Endothelial cell of umbilical vein (primary cell): ENCODE measurements around the gene NMBR. TPM values are rescaled to one million over a fixed set of nuclear protein-coding genes. Genes with fewer than 3 reads are reported as not detected.
"Not testable (repeated sequence)": the region's sequence is repeated elsewhere in the genome, so short reads cannot be mapped to it uniquely, and the experiment has no call there.

ENCODE experiments used
- BruUV-seq: library from RNA; stranded (reverse); fragments of 400-500 nt; replicated peaks from 2 replicates; lab custom pipeline; 2021; lab: Mats Ljungman, UMichigan
- CTCF ChIA-PET: fragments of 300-600, 350-600 bp; sonication (Branson Sonifier 250); formaldehyde crosslinking; loops from one replicate; lab custom pipeline; 2021; ENCODE audit warnings: antibody characterized with exemption, inconsistent platforms; lab: Charles Lee
- POLR2A ChIA-PET: fragments of 300-600, 350-600 bp; sonication (Branson Sonifier 250); formaldehyde crosslinking; loops from one replicate; lab custom pipeline; 2021; ENCODE audit warnings: antibody characterized with exemption, inconsistent platforms; lab: Charles Lee
- DNase-seq: peaks from one replicate; pipeline ENCODE4 v3.0.0-alpha.2; 2011; ENCODE audit warnings: low read depth, low spot score
- FAIRE-seq: peaks from 2 replicates; lab custom pipeline; 2011; peaks lifted over from hg19 to GRCh38; lab: Jason Lieb, UNC
- H2AFZ ChIP-seq: 2 replicates; pipeline ENCODE4 v1.6.0; 2012; ENCODE audit warnings: low read depth, low read length, control low read depth, inconsistent platforms
- H3K27ac ChIP-seq: 2 replicates; pipeline ENCODE4 v1.5.1; 2011; ENCODE audit warnings: low read depth, mild to moderate bottlenecking, control low read depth, low read length, moderate library complexity; ENCODE audit not compliant: insufficient read depth
- H3K27me3 ChIP-seq, 2 experiments: 2 replicates each; pipeline versions ENCODE4 v1.6.0 to v1.6.1; 2011; ENCODE audit warnings: low read length in 2 of 2, mixed read lengths in 1 of 2; ENCODE audit not compliant: control insufficient read depth in 2 of 2, insufficient read depth in 2 of 2
- H3K36me3 ChIP-seq, 2 experiments: 2 replicates in 1 of 2; 3 replicates in 1 of 2; pipeline ENCODE4 v1.5.1; 2011; ENCODE audit warnings: low read length in 2 of 2, mild to moderate bottlenecking in 1 of 2, moderate library complexity in 1 of 2; ENCODE audit not compliant: control insufficient read depth in 2 of 2, insufficient read depth in 2 of 2; ENCODE audit errors: extremely low read depth in 1 of 2
- H3K4me1 ChIP-seq: 3 replicates; pipeline ENCODE4 v1.5.1; 2011; ENCODE audit warnings: mild to moderate bottlenecking, low read length; ENCODE audit not compliant: control insufficient read depth, insufficient read depth; ENCODE audit errors: extremely low read depth
- H3K4me2 ChIP-seq: 2 replicates; pipeline ENCODE4 v1.6.1; 2011; ENCODE audit warnings: low read length, control low read depth, mixed read lengths; ENCODE audit not compliant: insufficient read depth
- H3K4me3 ChIP-seq, 3 experiments: fragments of 200-600 bp in 1 of 3; sonication (generic), shearing (Covaris generic) in 1 of 3; replicated peaks in 1 of 3; 2 replicates each; pipeline ENCODE4 v1.5.1; 2011 to 2016; ENCODE audit warnings: control low read depth in 3 of 3, low read length in 3 of 3, mild to moderate bottlenecking in 2 of 3, inconsistent platforms in 1 of 3, low read depth in 1 of 3, moderate library complexity in 1 of 3; ENCODE audit not compliant: insufficient read depth in 1 of 3
- H3K79me2 ChIP-seq: 2 replicates; pipeline ENCODE4 v1.6.0; 2012; ENCODE audit warnings: low read length, inconsistent platforms; ENCODE audit not compliant: control insufficient read depth, insufficient read depth
- H3K9ac ChIP-seq: replicated peaks from 2 replicates; pipeline ENCODE3; 2011; ENCODE audit warnings: low read length, control low read depth; ENCODE audit not compliant: insufficient read depth; ENCODE audit errors: extremely low read depth
- H3K9me1 ChIP-seq: replicated peaks from 3 replicates; pipeline ENCODE4 v1.6.0; 2011; ENCODE audit warnings: mild to moderate bottlenecking, low read length; ENCODE audit not compliant: control insufficient read depth, insufficient read depth; ENCODE audit errors: extremely low read depth
- H3K9me3 ChIP-seq: replicated peaks from 2 replicates; pipeline ENCODE4 v1.5.1; 2012; ENCODE audit warnings: low read length, inconsistent platforms; ENCODE audit not compliant: control insufficient read depth, insufficient read depth
- H4K20me1 ChIP-seq: replicated peaks from 2 replicates; pipeline ENCODE3; 2011; ENCODE audit warnings: mild to moderate bottlenecking, low read length; ENCODE audit not compliant: control insufficient read depth, insufficient read depth; ENCODE audit errors: extremely low read depth
- CTCF ChIP-seq, 2 donors: IDR thresholded peaks; 1 replicate in 1 of 2; 2 replicates in 1 of 2; pipeline ENCODE4 v1.5.1; 2011; ENCODE audit warnings: low read length in 2 of 2, mild to moderate bottlenecking in 2 of 2, moderate library complexity in 2 of 2, control low read depth in 1 of 2, inconsistent platforms in 1 of 2, low read depth in 1 of 2; ENCODE audit not compliant: insufficient read depth in 1 of 2; ENCODE audit errors: extremely low read depth in 1 of 2
- EZH2 ChIP-seq: IDR thresholded peaks from 2 replicates; pipeline ENCODE4 v1.6.1; 2012; ENCODE audit warnings: borderline replicate concordance, low read depth, mild to moderate bottlenecking, moderate library complexity, low read length, inconsistent platforms; ENCODE audit not compliant: severe bottlenecking
- FOS ChIP-seq: IDR thresholded peaks from 2 replicates; pipeline ENCODE4 v1.6.1; 2011; ENCODE audit warnings: mild to moderate bottlenecking, low read length, moderate library complexity, borderline replicate concordance; ENCODE audit not compliant: insufficient read depth
- GATA2 ChIP-seq: IDR thresholded peaks from 2 replicates; pipeline ENCODE4 v1.7.0; 2011; ENCODE audit warnings: low read depth, mild to moderate bottlenecking, moderate library complexity, mixed read lengths, low read length; ENCODE audit not compliant: insufficient read length, insufficient read depth
- JUN ChIP-seq: IDR thresholded peaks from 2 replicates; pipeline ENCODE4 v1.6.1; 2011; ENCODE audit warnings: borderline replicate concordance, low read depth; ENCODE audit not compliant: insufficient read length, insufficient read depth
- MYC ChIP-seq: IDR thresholded peaks from one replicate; pipeline ENCODE4 v1.6.1; 2011; ENCODE audit warnings: mild to moderate bottlenecking, low read depth, low read length
- POLR2A ChIP-seq: IDR thresholded peaks from 2 replicates; pipeline ENCODE4 v1.6.1; 2012; ENCODE audit warnings: low read depth, mild to moderate bottlenecking, control low read depth, low read length
- POLR2AphosphoS5 ChIP-seq: IDR thresholded peaks from 2 replicates; pipeline ENCODE4 v1.6.1; 2012; ENCODE audit warnings: low read depth, mild to moderate bottlenecking, control low read depth, low read length, moderate library complexity; ENCODE audit not compliant: insufficient read depth
- dilution Hi-C: fragments of 300-500 bp; cut with MboI; formaldehyde crosslinking; loops from one replicate; pipeline ENCODE4 v1.15.0; 2019; ENCODE audit warnings: low sequenced_read_pairs; ENCODE audit not compliant: extremely low pct_ligation_motif_present
- intact Hi-C: fragments of 100-400 bp; cut with micrococcal nuclease; formaldehyde crosslinking; loops from one replicate; pipeline ENCODE4 v1.10.0; 2022
- polyA plus RNA-seq, 4 experiments: library from polyadenylated mRNA; depleted of rRNA in 3 of 4; stranded (reverse) in 3 of 4; unstranded in 1 of 4; fragments of >200 nt; gene quantifications; 2 replicates each; pipeline versions ENCODE4 v1.2.1 to v1.2.3, GENCODE V29; 2011 to 2012; ENCODE audit warnings: missing spikeins in 1 of 4
- total RNA-seq: library from RNA; stranded (reverse); gene quantifications from 2 replicates; pipeline ENCODE4 v1.2.3, GENCODE V29; 2021
- TF ChIP-seq, protein P1 (sequence below): IDR thresholded peaks from 2 replicates; pipeline ENCODE4 v1.6.1; 2011; ENCODE audit not compliant: insufficient read depth, insufficient read length

NMBR gene
- total and polyA plus RNA-seq, 2 donors (not counting 3 experiments of a cell fraction or from before 2014, with no cell fraction given) = not detected

DNA sequence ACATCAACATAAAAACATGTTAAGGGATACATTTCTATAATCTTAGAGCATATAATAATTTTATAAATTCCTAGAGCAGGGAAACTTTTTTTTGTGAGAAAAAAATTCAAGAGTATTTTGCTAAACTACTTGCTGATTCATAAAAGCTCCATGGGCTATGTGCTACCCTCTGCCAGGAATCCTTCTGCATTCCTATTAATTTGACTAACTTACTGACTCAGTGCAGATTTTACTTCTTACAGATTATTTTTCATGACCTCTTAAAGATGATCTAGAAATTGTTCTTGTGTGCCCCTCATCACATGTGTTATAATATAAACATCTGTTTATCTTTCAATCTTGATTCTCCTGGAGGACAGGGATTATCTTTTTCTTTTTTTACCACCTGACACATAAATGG is 5.8 kb upstream of the NMBR start:
- Histone ChIP-seq H3K27me3 (no peaks in the 10 kb centered on the region), H3K4me3 (no peak overlapping the region), H3K79me2 (peaks cover 88% of the 10 kb centered on the region), H3K36me3 (no peaks in the 10 kb centered on the region), H3K9me1 (no peaks in the 10 kb centered on the region), H3K9ac (no peak overlapping the region), H3K4me2 (no peak overlapping the region), H3K9me3 (no peaks in the 10 kb centered on the region), H4K20me1 (peaks cover 4% of the 10 kb centered on the region), H3K27ac (no peak overlapping the region), H3K4me1 (peaks cover 49% of the 10 kb centered on the region), H2AFZ (no peak overlapping the region)
- TF ChIP-seq CTCF (IDR thresholded peaks at IDR 0.05; ENCODE audit: extremely low read depth in 1 of 2, insufficient read depth in 1 of 2, low read depth in 1 of 2, low read length in 2 of 2) (no peak), FOS (no peak), POLR2A (no peak), MYC (no peak), POLR2AphosphoS5 (no peak), JUN (no peak), GATA2 (no peak), EZH2 (no peak)
- TF ChIP-seq, protein P1, sequence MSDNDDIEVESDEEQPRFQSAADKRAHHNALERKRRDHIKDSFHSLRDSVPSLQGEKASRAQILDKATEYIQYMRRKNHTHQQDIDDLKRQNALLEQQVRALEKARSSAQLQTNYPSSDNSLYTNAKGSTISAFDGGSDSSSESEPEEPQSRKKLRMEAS = no peak
- DNase-seq (peak; percentile 10), FAIRE-seq (no peak)
- CTCF ChIA-PET = interaction anchor here (1.0 to 3.8 kb wide), 3 partner anchors 52 to 236 kb away, joined by 3 to 21 read pairs (median 3); no protein-coding TSS in a partner anchor
- intact Hi-C loops = no loop called here
- dilution Hi-C loops = no loop called here
- no TSS peak for BruUV-seq
- POLR2A ChIA-PET = no interaction called here

GRCh38 chr6:142141531-142141930 is 5.4 kb downstream of the NMBR start:
- FAIRE-seq, H3K9me1 ChIP-seq, H3K36me3 ChIP-seq, H3K9me3 ChIP-seq, H3K4me3 ChIP-seq, BruUV-seq, dilution Hi-C loops, H4K20me1 ChIP-seq, H2AFZ ChIP-seq, H3K27ac ChIP-seq, DNase-seq, H3K4me2 ChIP-seq, H3K27me3 ChIP-seq, H3K4me1 ChIP-seq, POLR2A ChIA-PET, H3K9ac ChIP-seq, H3K79me2 ChIP-seq: not testable (repeated sequence)
- intact Hi-C loops = loop anchor here (10.0 kb wide), 1 partner anchor 803 kb away; the partner anchor contains the start of gene HIVEP2
- CTCF ChIA-PET = interaction anchor here (1.1 kb wide), 1 partner anchor 15 kb away, joined by 4 read pairs; no protein-coding TSS in a partner anchor
